Activated gamma-delta T cell (primary cell): ENCODE data around the gene CELF1.
A peak's percentile ranks its signal among the peaks of the same experiment; 100 is the strongest.

ENCODE experiments used
- DNase-seq: peaks from one replicate; lab custom pipeline; 2025; lab: John Stamatoyannopoulos, UW

CELF1 gene

DNA sequence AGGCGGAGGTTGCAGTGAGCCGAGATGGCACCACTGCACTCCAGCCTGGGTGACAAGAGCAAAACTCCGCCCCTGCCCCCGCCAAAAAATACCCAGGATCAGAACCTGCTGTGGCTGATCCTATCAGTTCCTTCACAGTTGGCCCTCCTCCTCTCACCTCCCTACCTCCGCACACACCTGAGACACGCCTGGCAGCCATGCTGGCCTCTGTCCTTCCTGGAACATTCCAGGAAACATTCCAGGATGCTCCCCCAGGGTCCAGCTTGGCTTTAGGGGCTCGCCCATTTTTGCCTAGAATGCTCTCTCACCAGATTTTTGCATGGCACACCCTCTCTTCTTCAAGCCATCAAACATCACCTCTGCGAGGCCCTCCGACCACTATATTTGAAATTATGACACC lies 106.1 kb downstream of the CELF1 start:
- DNase-seq, result no peak

DNA sequence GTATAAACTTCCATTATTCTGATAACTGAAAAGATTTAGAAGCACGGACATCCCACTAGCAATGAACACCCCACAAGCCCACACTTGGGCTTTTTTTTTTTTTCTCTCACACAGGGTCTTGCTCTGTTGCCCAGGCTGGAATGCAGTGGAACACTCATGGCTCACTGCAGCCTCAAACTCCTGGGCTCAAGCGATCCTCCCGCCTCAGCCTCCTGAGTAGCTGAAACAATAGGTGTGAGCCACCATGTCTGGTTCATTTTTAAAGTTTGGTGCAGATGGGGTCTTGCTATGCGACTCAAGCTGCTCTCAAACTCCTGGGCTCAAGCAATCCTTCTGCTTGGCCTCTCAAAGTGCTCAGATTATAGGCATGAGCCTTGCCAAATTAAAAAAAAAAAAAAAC lies 107.1 kb downstream of the CELF1 start:
- DNase-seq, result no peak

DNA sequence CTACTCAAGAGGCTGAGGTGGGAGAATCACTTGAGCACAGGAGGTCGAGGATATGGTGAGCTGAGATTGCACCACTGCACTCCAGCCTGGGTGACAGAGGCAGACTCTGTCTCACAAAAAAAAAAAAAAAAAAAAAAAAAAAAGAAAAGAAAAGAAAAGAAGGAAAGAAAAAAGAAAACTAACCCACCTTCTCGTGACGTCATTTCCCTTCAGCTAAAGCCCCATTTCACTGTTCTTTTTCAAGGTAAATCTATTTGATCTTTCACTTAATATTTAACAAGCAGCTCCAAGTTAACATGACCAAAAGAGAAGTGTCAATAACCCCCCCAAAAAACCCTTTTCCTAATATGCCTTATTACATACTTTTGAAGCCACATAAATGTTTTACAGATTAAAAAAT lies 109.1 kb downstream of the CELF1 start:
- DNase-seq, result no peak

DNA sequence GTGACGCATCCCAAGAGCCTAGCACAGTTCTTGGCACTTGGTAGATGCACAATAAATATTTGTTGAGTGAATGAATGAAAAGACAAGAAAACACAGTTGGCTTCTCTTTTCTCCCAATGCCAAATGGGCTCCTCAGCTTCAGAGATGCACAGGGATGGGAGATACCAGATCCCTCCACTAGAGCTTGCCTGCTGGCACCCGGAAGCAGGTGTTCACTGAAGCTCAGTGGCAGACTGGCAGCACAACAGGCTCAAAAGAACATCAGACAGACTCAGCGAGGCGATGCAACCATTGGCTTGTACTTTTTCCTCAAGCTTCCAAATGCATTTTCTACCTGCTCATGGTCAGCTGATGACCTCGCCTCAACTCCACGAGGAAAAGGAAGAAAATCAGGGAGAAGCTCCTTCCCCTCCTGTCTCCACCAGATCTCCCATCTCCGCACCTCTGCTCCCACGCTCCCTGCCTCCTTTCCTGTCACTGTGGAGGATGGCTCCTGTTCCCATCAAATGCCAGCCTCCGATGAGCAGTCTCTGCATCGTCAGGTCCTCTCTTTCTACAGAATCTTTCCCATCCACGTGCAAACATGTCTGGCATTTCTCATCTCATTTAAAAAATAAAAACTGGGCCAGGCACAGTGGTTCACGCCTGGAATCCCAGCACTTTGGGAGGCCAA lies 109.8 kb downstream of the CELF1 start:
- DNase-seq, result no peak

DNA sequence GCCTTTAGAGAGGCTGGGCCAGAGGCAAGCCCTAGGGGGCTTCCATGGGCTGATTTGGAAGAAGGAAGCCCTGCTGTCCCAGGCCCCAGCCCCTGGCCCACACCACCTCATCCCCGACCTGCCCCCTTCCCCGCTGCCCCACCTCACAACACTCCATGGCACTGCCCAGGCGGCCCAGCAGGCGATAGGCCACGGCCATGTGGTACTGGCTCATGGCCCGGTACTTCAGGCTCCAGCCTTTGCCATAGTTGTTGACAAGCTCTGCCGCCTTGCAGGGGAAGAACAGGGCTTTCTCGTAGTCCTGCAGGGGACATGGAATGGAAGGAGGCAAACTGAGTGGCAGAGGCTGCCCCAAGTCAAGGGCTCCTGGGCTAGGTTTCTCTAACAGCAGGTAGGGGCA lies 110.4 kb downstream of the CELF1 start:
- DNase-seq, result no peak

DNA sequence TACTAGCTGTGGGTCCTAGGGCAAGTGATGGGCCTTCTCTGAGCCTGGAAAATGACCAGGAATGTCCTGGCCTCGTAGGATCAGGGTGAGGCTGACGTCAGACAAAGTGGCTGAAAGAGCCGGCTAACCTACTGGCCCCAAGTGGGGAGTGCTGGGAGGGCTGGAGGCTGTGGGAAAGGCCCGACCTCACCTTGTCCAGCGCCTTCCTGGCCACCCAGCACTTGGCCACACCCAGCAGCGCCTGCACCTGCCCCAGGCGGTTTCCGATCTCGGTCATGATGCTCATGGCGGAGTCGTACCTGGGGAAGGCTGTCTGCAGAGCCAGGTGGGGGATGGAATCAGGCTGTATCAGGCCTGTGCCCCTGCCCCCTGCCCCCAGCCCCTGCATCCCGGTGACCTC lies 111.5 kb downstream of the CELF1 start:
- DNase-seq, result no peak

DNA sequence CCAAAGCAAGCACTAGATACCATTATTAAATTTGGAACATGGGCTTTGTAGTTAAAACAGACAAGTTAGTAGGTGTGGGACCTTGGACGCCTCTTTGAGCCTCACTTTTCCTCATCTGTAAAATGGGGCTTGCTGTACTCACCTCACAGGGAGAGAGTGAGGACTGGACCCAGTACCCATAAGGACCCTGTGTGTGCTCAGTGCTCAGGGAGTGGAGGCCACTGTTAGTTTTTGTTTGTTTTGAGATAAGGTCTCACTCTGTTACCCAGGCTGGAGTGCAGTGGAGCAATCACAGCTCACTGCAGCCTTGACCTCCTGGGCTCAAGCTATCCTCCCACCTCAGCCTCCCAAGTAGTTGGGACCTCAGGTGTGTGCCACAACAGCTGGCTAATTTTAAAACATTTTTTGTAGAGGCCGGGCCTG lies 112.9 kb downstream of the CELF1 start:
- no peak for DNase-seq

DNA sequence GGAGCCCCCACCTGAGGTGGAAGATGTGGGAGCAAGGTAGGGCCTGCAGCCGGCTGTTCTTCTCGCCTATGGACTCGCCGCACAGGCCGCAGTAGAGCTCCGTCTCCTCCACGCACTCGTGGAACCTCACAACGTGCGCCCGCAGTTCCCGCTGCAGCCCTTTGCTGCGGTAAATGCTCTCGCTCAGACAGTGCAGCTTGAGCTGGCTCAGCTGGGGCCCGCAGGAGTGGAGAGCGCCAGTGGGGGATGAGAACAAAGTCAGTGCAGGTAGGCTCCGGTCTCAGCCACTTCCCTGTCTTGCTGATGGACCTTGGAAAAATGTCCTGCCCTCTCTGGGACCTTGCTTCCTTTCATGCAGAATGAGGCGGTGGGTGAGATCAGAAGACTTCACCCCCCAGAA lies 114.2 kb downstream of the CELF1 start:
- no peak for DNase-seq

DNA sequence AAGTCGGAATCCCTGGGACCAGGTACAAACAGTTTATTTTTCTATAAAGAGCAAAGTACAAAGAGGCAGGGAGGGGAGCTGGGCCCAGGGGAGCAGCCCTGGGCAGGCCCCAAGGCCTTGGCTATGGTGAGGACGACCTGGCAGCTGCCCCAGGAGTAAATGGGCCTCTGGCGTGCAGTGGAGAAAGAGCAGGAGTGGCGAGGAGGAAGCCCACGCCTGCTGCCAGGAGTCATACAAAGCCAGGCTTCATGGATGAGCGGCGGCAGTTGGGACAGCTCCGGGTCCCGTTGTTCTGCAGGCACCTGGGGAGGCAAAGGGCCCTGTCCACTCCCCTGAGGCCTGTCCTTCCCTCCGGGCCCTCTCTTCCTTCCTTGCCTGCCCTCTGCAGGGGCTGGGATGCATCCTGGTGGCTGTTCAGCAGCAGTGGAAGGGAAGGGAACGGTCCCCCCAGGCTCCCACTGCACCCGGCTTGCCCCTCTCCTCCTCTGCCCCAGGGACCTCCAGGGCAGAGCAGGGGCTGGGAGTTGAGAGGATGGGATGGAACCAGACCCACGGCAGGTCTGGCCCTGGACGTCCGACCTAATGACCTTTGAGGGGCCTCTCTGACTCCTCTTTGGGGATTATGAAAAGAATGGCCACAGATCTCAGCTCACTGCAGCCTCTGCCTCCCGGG lies 115.0 kb downstream of the CELF1 start:
- no peak for DNase-seq

DNA sequence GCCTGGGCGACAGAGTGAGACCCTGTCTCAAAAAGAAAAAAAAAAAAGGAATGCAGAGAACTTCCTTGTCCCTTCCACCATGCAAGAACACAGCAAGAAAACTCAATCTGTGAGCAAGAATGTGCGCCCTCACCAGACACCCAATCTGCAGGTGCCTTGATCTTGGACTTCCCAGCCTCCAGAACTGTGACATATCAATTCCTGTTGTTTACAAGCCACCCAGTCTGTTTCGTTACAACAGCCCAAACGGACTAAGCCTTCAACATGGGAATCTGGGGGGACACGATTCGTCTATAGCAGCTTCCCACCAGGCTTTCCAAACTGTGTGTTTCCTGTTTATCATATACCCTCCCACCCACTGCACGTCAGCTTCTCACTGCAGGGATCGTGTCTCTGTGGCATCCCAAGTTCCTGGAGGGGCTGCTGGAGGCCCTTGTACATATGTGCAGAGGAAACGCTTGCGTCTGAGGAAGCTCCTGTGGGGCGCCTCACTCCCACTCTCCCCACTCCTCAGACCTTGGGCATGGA lies 115.7 kb downstream of the CELF1 start:
- DNase-seq, result no peak

DNA sequence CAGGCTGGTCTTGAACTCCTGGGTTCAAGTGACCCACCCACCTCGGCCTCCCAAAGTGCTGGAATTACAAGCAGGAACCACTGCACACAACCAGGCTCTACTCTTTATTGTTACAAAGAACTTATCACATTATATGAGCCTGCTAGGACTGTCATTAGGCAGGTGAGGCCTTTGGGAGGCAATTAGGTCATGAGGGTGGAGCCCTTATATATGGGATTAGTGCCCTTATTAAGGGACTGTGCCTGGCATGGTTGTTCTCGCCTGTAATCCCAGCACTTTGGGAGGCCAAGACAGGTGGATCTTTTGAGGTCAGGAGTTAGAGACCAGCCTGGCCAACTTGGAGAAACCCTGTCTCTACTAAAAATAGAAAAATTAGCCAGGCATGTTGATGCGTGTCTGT lies 116.2 kb downstream of the CELF1 start:
- no peak for DNase-seq

DNA sequence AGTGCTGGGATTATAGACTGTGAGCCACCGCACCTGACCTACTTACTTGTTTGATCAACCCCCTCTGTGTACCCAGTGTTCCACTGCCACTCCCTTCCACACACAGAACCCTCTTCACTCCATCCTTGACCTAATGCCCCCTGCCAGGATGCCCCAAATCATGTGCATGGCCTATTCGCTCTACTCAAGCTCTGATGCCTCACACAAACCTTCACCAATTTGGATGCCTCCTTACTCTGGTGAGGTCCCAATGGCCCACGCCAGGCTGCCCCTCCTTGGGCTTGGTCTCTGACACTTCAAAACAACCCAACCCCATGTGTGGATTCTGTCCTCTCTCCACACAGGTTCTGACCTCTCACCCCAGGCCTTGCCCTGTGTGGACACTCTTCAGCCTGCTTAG lies 117.2 kb downstream of the CELF1 start:
- no peak for DNase-seq

DNA sequence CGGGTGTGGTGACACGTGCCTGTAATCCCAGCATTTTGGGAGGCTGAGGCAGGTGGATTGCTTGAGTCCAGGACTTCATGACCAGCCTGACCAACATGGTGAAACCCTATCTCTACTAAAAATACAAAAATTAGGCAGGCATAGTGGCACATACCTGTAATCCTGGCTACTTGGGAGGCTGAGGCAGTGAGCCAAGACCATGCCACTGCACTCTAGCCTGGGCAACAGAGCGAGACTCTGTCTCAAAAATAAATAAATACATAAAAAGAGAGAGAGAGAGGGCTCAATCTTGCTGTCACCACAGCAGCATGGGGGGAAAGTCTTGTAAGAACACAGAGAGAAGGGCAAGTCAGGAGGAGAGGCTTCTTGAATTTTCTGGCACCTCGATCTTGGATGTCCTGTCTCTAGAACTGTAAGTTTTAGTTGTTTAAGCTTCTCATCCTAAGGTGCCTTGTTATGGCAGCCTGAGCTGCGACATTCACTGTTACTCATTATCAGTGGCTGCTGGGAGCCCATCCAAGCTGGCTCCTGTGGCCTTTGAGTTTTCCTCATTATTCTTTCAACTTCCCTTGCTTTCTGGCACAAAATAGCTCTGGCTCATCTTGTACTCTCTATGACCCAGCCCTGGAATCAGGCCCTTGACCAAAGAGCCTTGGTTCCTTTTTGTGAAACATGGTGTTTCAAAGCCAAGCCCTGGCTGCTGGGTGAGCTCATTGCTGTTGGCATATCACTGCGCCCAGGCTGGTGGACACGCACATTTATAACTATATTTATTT lies 118.7 kb downstream of the CELF1 start:
- DNase-seq, result no peak

DNA sequence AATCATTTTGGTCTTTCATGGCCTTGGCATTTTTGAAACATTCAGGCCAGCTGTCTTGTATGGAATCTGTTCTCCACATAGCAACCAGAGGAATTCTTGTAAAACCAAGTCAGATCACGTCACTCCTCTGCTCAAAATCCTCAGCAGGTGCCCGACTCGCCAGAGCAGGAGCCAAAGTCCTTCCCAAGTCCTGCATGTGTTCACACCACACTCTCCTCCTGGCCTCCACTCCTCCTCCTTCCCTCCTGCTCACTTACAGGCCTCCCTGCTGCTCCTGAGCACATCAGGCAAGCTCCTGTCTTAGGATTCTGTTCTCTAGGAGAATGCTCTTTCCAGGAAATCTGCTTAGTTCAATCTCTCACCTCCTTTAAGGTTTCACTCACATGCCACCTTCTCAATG lies 119.8 kb downstream of the CELF1 start:
- DNase-seq, result no peak

DNA sequence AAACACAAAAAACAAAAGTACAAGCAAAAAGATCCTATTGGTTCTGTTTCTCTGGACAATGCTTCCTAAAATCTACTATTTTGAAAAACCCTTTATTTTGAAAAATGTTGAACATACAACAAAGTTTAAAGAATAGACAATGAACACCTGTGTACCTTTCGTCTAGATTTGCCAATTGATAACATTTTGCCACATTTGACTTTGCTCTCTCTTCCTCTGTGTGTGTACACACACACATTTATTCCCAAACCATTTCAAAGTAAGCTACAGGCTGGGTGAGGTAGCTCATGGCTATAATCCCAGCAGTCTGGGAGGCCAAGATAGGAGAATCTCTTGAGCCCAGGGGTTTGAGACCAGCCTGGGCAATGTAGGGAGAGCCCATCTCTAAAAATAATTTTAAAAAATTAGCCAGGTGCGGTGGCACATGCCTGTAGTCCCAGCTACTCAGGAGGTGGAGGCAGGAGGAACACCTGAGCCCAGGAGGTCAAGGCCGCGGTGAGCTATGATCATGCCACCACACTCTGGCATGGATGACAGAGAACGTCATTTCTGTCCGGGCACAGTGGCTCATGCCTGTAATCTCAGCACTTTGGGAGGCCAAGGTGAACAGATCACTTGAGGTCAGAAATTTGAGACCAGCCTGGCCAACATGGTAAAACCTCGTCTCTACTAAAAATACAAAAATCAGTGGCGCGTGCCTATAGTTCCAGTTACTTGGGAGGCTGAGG lies 121.4 kb downstream of the CELF1 start:
- no peak for DNase-seq

DNA sequence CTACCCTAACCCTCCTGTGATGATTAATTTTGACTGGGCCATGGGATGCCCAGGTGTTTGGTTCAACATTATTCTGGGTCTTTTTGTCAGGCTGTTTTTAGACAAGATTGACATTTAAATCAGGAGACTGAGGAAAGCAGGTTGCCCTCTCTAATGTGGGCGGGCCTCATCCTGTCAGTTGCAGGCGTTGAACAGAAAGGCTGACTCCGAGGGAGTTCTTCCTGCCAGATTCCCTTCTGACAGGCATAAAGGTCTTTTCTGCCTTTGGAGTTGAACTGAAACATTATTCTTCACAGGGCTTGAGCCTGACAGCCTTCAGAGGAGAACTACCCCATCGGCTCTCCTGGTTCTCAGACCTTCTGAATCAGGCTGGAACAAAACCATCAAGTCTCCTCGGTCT lies 122.4 kb downstream of the CELF1 start:
- no peak for DNase-seq

DNA sequence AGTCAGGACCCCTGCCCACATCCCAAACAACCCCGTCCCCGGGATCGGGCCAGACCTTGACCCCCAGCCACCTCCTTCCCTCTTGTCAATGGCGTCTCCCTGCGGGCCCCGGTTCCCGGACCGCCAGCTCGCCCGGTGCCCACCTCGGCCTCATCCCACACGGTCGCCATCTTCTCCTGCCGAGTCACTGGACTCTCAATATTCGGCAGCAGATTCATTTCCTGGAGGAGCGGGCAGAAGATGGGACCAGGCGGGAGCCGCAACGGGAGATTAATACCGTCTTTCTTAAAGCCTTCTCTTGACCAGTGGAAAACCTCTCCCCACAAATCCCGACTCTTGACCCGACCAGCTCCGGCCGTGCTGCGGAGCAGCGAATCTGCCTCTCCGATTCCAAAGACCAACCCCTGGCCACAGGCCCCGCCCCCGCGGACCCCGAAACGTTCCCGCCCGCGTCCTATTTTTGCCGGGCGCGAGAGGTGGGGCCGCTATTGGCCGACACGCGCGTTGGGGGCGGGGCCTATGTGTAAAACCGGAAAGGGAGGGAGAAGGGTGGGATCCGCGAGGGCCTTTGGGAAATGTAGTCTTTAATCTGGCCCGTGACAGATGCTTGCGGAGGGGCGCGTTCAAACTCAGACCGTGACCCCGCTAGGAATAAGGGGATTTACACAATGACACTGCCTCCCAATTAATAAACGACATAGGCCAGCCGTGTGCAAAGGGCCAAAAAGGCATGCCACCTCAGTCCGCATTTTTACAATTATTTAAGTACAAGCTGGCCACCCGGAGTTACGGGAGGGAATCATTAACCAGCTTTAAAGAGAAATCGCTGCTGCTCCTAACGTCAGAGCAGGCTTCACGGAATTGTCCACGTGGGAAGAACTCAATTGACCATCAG lies 126.6 kb downstream of the CELF1 start, which contains the start of gene PSMC3:
TSS of gene PSMC3 (minus strand) at position 378 of the 895 bp plus-strand sequence. CDS start at position 218, 160 bp downstream.
- peak; percentile 93 for DNase-seq

DNA sequence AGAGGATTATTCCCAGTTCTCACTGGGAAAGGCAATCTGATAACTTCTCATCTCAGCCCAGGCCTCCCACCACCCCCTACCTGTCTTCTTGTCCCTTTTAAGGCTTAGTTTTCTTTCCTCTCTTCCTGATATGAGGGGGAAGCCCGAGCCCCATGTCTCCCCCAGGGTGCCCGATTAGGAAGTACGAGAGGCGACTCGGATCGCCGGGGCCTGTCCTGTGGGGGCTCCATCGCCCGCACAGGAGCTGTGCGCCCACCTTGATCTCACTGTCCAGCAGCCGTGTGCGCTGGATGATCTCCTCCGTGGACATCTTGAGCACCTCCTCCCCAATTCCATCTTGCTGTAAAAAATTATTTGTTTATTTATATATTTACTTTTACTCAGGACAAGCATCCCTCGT lies 127.3 kb downstream of the CELF1 start:
- DNase-seq, result no peak

DNA sequence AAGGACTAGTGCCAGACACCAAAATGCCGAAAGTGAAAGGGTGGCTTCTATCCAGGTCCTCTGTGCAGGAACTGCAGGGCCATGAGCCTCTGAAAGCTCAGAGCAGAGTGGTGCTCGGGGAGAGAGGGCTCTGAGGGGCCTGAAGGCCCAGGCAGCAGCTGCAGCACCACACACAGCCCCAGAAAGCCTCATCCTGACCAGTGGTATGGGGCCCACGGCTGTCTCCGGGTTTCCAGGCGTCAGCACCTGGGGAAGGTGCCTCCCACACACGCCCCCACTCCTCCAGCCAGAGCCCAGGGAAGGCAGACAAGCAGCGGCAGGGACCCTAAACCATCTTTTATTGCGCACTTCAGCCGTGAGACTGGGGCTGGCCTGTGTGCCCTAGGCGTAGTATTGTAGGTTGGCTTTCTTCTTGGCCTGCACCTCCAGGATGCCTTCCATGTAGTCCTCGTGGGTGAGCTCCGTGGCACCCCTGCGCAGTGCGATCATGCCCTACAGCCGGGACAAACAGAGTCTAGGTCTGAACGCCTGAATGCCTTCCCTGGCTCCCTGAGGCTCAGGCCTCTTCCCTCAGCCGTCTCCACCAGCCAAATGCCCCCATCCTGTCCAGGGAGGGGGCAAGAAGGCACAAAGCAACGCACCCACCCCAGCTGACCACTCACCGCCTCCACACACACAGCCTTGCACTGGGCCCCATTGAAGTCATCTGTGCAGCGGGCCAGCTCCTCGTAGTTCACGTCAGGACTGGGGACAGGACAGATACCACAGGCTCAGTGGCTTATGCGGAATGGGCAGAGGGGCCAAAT lies 134.3 kb downstream of the CELF1 start:
- no peak for DNase-seq

DNA sequence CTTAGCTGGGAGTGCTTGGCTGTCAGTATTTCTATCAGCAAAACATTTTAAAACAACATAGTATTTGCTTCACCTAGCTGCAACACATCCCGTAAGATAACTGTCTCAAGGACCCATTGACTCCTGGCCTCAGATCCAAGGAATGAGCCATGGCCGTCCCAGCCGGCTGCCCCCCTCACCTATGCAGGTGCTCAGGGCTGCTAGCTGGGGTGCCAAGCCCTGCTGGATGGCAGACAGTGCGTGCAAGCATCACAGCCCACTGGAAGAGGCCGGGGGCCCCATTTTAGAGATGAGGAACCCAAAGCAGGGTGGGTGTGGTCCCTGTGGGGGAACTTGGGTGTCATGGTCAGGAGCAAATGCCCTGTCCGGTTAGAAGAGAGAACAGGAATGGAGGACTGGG lies 135.2 kb downstream of the CELF1 start:
- DNase-seq, result no peak
